Measurements from ENCODE around the gene TRAPPC5. TPM values are rescaled to one million over a fixed set of nuclear protein-coding genes. Genes with fewer than 3 reads are reported as not detected.

The TRAPPC5 gene
- total and polyA plus RNA-seq, 2 experiments from 2014 or later, result 78.3 to 252 TPM

- no peak; the same call in 2 of the 3 replicates for ATAC-seq
- H3K27me3 Mint-ChIP-seq (ENCODE audit: insufficient read depth, low read depth, poor library complexity), result peaks cover 21% of the 10 kb centered on the region
Measured at GRCh38 chr19:7657131-7657751, 23.4 kb upstream of the TRAPPC5 start.

More at GRCh38 chr19:7657131-7657751, 23.4 kb upstream of the TRAPPC5 start:
- Mint-ChIP-seq H3K9me3 (0 out of 3 replicates have a peak, but pooled peaks cover 3% of the 10 kb centered on the region), H3K4me3 (no peak overlapping the region), H3K36me3 (ENCODE audit: low read depth) (no peaks in the 10 kb centered on the region), H3K27ac (no peak overlapping the region), H3K4me1 (peaks cover 5% of the 10 kb centered on the region; the same call in 1 of the 3 replicates)
- H3K9me2 ChIP-seq (ENCODE audit: insufficient read depth), result no peaks in the 10 kb centered on the region
- H3K4me3 ChIP-seq, result no peak overlapping the region
- no peak for DNase-seq (ENCODE audit: low spot score)
- H4K20me1 ChIP-seq (replicated peaks; ENCODE audit: insufficient read depth), result no peaks in the 10 kb centered on the region
- H3K36me3 ChIP-seq (ENCODE audit: insufficient read depth), result no peaks in the 10 kb centered on the region
- no peaks in the 10 kb centered on the region for H3F3A ChIP-seq (replicated peaks; ENCODE audit: low read depth)
- H3K4me1 ChIP-seq (ENCODE audit: insufficient read depth), result no peaks in the 10 kb centered on the region
- peaks cover 20% of the 10 kb centered on the region for H3K27me3 ChIP-seq (ENCODE audit: insufficient read depth)
- no peaks in the 10 kb centered on the region for H3K79me2 ChIP-seq (replicated peaks; ENCODE audit: insufficient read depth)
- TF ChIP-seq POLR2AphosphoS5 (IDR thresholded peaks at IDR 0.05; ENCODE audit: low read depth) (no peak), EZH2phosphoT487 (IDR thresholded peaks at IDR 0.05; ENCODE audit: unreplicated experiment) (no peak), EZH2 (IDR thresholded peaks at IDR 0.05; ENCODE audit: low read depth, unreplicated experiment) (no peak), CREB1 (CRISPR knock-in tag; IDR thresholded peaks at IDR 0.05; ENCODE audit: low read depth) (no peak), ETS1 (IDR thresholded peaks at IDR 0.05) (no peak), ZNF331 (CRISPR knock-in tag; IDR thresholded peaks at IDR 0.05; ENCODE audit: low read depth) (no peak), ZNF114 (CRISPR knock-in tag; IDR thresholded peaks at IDR 0.05) (no peak), NANOG (IDR thresholded peaks at IDR 0.05; ENCODE audit: borderline replicate concordance) (no peak), REST (IDR thresholded peaks at IDR 0.05; ENCODE audit: unreplicated experiment) (no peak), ZNF462 (CRISPR knock-in tag; IDR thresholded peaks at IDR 0.05) (no peak), CTCF (conservative IDR thresholded peaks at IDR 0.05; ENCODE audit: low read depth in 2 of 2) (no peak), STAT1 (IDR thresholded peaks at IDR 0.05; ENCODE audit: unreplicated experiment) (no peak), JUNB (IDR thresholded peaks at IDR 0.05; ENCODE audit: unreplicated experiment) (no peak)
- no peak overlapping the region for H3K4me2 ChIP-seq
- no peak overlapping the region for H2AFZ ChIP-seq
- no peak overlapping the region for H3K27ac ChIP-seq (ENCODE audit: low read depth)
